Ammon's horn (tissue), 1 donor: ENCODE measurements around the gene UNC13C.

ENCODE experiments used
- DNase-seq: peaks from one replicate; pipeline ENCODE4 v3.0.0-alpha.2; 2016; ENCODE audit warnings: low spot score

The UNC13C gene

DNA sequence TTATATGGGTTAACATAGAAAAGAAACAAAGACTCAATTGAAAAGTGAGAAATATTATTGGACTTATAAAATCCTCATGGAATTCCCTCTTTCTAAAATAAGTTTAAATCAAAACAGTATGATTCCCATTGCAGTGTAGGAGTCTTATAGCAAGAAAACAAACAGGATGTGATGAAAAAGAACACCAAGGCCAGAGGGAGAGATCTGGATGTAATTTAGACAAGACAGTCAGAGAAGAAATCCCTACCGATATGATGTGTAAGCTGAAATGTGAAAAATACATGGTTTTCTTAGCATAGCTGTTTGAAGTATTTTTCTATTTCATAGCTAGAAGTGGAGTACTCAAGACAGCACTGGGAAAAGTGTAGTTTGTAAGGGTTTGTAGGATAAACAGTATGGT is 697.0 kb downstream of the UNC13C start:
- no peak for DNase-seq

DNA sequence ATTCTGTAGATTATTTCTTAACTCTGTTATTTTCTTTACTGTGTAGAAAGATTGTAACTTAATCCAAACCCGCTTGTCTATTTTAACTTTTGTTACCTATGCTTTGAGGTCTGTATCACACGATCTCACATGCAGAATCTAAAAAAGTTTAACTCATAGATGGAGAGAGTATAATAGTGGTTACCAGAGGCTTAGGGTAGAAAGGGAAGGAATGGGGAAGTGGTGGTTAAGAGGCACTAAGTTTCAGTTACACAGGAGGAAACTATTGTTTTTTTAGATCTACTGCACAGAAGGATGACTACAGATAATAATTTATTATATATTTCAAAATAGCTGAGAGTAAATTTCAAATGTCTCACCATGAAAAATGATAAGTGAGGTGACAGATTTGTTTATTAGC is 703.3 kb downstream of the UNC13C start:
- DNase-seq: no peak
